Upper lobe of right lung (tissue), 1 donor: Measurements from ENCODE around the gene CNGA1. TPM values are rescaled to one million over a fixed set of nuclear protein-coding genes. Genes with fewer than 3 reads are reported as not detected.
A peak's percentile ranks its signal among the peaks of the same experiment; 100 is the strongest.

Experiments used
- ATAC-seq: fragments of 200-7000 bp; cut with Tn5 transposase; one replicate; pipeline ENCODE4 v1.9.1; 2020; ENCODE audit warnings: mild to moderate bottlenecking, moderate library complexity
- DNase-seq: peaks from one replicate; pipeline ENCODE4 v3.0.0-alpha.2; 2020
- H3K27ac ChIP-seq: fragments of 200-600 bp; one replicate; pipeline ENCODE4 v1.8.0; 2022
- H3K27me3 ChIP-seq: fragments of 200-600 bp; one replicate; pipeline ENCODE4 v1.8.0; 2022; ENCODE audit warnings: mild to moderate bottlenecking
- H3K36me3 ChIP-seq: fragments of 200-600 bp; one replicate; pipeline ENCODE4 v1.8.0; 2022
- H3K4me1 ChIP-seq: fragments of 200-600 bp; one replicate; pipeline ENCODE4 v1.8.0; 2022
- H3K4me3 ChIP-seq: fragments of 200-600 bp; one replicate; pipeline ENCODE4 v1.8.0; 2022; ENCODE audit warnings: mild to moderate bottlenecking
- H3K9me3 ChIP-seq: fragments of 200-600 bp; one replicate; pipeline ENCODE4 v1.8.0; 2022
- intact Hi-C: fragments of 100-400 bp; cut with DNase I; formaldehyde crosslinking; loops from one replicate; pipeline ENCODE4 v1.11.0; 2022
- total RNA-seq: library from RNA; stranded (reverse); fragmentation: NEBNext Ultra II Directional; extraction: Animal tissue kit (Norgen Biotek cat#: 25700); gene quantifications from one replicate; pipeline ENCODE4 v1.2.1, GENCODE V29; 2021
- TF ChIP-seq, protein P1 (sequence below): fragments of 200-600 bp; IDR thresholded peaks from one replicate; pipeline ENCODE4 v1.8.0; 2022; ENCODE audit warnings: antibody characterized with exemption
- donor health status: DM: no; HTN: yes; CAD: no; lungs with severe emphysema.

The CNGA1 gene
- total RNA-seq, 1 donor from 2014 or later, result not detected

GRCh38 chr4:47954245-47954644 lies 62.2 kb downstream of the CNGA1 start:
- Histone ChIP-seq H3K36me3 (no peaks in the 10 kb centered on the region), H3K4me3 (no peak overlapping the region), H3K27ac (no peak overlapping the region), H3K27me3 (no peaks in the 10 kb centered on the region), H3K9me3 (no peaks in the 10 kb centered on the region), H3K4me1 (no peaks in the 10 kb centered on the region)
- TF ChIP-seq, protein P1, sequence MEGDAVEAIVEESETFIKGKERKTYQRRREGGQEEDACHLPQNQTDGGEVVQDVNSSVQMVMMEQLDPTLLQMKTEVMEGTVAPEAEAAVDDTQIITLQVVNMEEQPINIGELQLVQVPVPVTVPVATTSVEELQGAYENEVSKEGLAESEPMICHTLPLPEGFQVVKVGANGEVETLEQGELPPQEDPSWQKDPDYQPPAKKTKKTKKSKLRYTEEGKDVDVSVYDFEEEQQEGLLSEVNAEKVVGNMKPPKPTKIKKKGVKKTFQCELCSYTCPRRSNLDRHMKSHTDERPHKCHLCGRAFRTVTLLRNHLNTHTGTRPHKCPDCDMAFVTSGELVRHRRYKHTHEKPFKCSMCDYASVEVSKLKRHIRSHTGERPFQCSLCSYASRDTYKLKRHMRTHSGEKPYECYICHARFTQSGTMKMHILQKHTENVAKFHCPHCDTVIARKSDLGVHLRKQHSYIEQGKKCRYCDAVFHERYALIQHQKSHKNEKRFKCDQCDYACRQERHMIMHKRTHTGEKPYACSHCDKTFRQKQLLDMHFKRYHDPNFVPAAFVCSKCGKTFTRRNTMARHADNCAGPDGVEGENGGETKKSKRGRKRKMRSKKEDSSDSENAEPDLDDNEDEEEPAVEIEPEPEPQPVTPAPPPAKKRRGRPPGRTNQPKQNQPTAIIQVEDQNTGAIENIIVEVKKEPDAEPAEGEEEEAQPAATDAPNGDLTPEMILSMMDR, result no peak
- DNase-seq, result no peak
- ATAC-seq, result no peak
- intact Hi-C loops, result no loop called here

GRCh38 chr4:47945930-47946726 lies 70.4 kb downstream of the CNGA1 start:
- no peaks in the 10 kb centered on the region for H3K9me3 ChIP-seq
- no peak overlapping the region for H3K27ac ChIP-seq
- H3K4me1 ChIP-seq, result no peaks in the 10 kb centered on the region
- H3K27me3 ChIP-seq, result no peaks in the 10 kb centered on the region
- H3K36me3 ChIP-seq, result no peaks in the 10 kb centered on the region
- no peak for DNase-seq
- TF ChIP-seq, protein P1, result no peak
- no peak overlapping the region for H3K4me3 ChIP-seq
- intact Hi-C loops, result no loop called here
- no peak for ATAC-seq

GRCh38 chr4:47942081-47942819 lies 74.2 kb downstream of the CNGA1 start:
- no peak overlapping the region for H3K4me3 ChIP-seq
- ATAC-seq, result no peak
- intact Hi-C loops, result no loop called here
- no peaks in the 10 kb centered on the region for H3K36me3 ChIP-seq
- TF ChIP-seq, protein P1, result no peak
- DNase-seq, result no peak
- no peaks in the 10 kb centered on the region for H3K4me1 ChIP-seq
- H3K27me3 ChIP-seq, result no peaks in the 10 kb centered on the region
- no peaks in the 10 kb centered on the region for H3K9me3 ChIP-seq
- no peak overlapping the region for H3K27ac ChIP-seq

GRCh38 chr4:47939456-47939855 lies 77.0 kb downstream of the CNGA1 start:
- Histone ChIP-seq H3K36me3 (no peaks in the 10 kb centered on the region), H3K4me3 (no peak overlapping the region), H3K27ac (no peak overlapping the region), H3K9me3 (no peaks in the 10 kb centered on the region), H3K27me3 (no peaks in the 10 kb centered on the region), H3K4me1 (no peaks in the 10 kb centered on the region)
- TF ChIP-seq, protein P1, result no peak
- ATAC-seq, result peak; percentile 35
- intact Hi-C loops, result no loop called here
- DNase-seq, result no peak

DNA sequence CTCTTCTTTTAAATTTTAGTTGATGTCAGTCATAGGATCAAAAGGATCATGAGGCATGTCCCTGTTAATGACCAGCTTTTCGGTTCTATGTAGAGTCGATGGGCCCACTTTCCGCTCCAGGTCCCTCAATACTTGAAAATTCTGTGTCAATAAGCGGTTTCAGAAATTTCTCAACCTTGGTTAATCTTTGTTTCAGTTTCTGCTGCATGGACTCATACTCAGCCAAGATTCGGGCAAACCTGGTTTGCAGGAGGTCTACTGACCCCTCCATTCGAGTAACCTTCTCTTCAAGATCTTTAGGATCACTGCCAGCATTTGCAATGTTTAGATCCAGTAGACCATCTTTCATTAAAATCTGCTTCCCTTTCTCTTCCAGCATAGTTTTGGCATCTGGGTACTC lies 80.1 kb downstream of the CNGA1 start:
- Histone ChIP-seq H3K36me3 (no peaks in the 10 kb centered on the region), H3K27ac (no peak overlapping the region), H3K4me1 (no peaks in the 10 kb centered on the region), H3K4me3 (no peak overlapping the region), H3K27me3 (no peaks in the 10 kb centered on the region), H3K9me3 (no peaks in the 10 kb centered on the region)
- intact Hi-C loops, result no loop called here
- TF ChIP-seq, protein P1, result no peak
- DNase-seq, result no peak
- ATAC-seq, result no peak
